Left forelimb (tissue), 1 donor: Measurements from ENCODE around the gene CHST2.

Experiments used
- DNase-seq: peaks from one replicate; pipeline ENCODE4 v3.0.0-alpha.2; 2018; ENCODE audit warnings: low spot score

CHST2 gene

DNA sequence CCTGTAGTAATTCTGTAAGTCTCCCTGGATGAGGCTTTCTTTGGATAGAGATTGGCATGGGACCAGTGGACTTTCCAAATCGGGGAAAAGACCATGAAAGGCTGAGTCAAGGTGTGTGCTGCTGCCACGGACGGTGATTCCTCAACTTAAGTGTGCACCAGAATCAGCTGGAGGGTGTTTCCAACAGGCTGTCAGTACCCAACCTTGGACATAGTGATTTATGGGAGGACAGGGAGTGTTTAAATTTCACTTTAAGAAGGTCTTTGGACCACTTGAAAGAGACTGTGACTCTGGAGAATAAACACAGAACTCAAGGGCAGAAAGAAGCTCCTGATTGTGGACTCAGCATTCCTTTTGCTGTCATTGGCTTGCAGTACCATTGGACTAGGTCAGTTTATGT is 20.4 kb upstream of the CHST2 start:
- no peak for DNase-seq

- no peak for DNase-seq
These were observed 19.9 kb upstream of the CHST2 start for GRCh38 chr3:143099690-143100089.

DNA sequence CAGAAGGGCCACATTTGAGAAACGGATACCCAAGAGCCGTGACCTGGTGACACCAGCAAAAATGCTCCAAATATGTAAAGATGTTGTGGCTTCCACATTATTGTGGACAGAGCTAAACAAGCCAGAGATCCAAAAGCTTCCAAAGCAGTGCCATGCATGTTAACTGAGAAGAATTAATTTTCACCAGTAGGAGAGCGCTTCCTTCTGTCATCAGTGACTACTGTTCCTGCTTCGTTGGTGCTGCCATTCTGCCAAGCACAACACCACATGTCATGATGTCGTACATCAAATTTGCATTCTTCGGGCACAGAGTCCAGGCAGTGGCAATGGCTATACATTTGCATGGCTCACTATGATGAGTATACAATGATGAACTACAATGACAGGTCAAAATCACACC is 19.1 kb upstream of the CHST2 start:
- no peak for DNase-seq

- DNase-seq = no peak
These were observed 17.7 kb upstream of the CHST2 start for GRCh38 chr3:143101792-143102381.

GRCh38 chr3:143103652-143104051 is 15.9 kb upstream of the CHST2 start:
- no peak for DNase-seq

GRCh38 chr3:143105170-143105569 is 14.4 kb upstream of the CHST2 start:
- no peak for DNase-seq

- DNase-seq = no peak
These were observed 9.7 kb upstream of the CHST2 start for GRCh38 chr3:143109861-143110260.

- DNase-seq = no peak
These were observed 9.2 kb upstream of the CHST2 start for GRCh38 chr3:143110371-143110770.

- no peak for DNase-seq
These were observed 952 bp upstream of the CHST2 start for GRCh38 chr3:143118630-143119008.

DNA sequence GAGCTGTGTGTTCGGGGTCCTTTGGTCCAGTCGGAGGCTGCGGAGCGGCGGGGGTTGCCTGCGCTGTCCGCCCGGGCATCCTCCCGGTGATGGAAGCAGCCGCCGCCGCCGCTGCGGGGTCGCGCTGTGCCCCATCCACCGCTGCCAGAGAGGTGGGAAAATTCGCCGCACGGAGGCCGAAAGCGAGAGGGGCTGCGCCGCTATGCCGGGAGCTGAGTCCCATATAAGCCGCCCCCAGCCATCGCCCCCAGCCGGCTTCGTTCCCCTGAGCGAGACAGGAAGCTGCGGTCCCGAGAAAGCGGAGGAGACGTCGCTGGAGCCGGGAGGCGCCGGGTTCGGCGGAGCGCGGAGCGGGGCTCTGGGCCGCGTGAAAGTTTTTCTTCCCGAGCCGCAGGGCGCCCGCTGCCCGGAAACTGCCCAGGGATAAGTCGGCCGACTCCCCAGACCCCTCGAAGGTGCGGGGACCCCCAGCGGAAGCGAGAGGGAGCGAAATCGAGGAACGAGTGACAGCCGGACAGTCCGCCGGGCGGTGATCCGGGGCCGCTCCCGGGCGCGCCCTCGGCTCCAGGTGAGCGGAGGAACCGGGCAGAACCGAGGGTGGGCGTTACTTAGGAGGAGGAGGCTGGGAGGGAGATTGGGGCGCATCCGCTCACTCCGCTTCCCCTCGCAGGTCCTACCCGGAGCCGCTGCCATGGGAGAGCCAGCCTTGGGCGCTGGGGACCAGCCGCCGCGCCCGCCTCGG is 574 bp downstream of the CHST2 start:
- peak; percentile 68 for DNase-seq

DNA sequence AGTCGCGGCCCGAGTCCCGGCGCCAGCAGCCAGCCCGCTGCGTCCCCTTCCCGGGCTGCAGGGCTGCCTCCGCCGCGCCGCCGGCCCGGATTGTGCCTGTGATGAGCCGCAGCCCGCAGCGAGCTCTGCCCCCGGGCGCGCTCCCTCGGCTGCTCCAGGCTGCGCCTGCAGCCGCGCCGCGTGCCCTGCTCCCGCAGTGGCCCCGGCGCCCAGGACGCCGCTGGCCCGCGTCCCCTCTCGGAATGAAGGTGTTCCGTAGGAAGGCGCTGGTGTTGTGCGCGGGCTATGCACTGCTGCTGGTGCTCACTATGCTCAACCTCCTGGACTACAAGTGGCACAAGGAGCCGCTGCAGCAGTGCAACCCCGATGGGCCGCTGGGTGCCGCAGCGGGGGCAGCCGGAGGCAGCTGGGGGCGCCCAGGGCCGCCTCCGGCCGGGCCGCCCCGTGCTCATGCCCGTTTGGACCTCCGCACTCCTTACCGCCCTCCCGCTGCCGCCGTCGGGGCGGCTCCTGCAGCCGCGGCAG is 1.2 kb downstream of the CHST2 start:
- DNase-seq = no peak

DNA sequence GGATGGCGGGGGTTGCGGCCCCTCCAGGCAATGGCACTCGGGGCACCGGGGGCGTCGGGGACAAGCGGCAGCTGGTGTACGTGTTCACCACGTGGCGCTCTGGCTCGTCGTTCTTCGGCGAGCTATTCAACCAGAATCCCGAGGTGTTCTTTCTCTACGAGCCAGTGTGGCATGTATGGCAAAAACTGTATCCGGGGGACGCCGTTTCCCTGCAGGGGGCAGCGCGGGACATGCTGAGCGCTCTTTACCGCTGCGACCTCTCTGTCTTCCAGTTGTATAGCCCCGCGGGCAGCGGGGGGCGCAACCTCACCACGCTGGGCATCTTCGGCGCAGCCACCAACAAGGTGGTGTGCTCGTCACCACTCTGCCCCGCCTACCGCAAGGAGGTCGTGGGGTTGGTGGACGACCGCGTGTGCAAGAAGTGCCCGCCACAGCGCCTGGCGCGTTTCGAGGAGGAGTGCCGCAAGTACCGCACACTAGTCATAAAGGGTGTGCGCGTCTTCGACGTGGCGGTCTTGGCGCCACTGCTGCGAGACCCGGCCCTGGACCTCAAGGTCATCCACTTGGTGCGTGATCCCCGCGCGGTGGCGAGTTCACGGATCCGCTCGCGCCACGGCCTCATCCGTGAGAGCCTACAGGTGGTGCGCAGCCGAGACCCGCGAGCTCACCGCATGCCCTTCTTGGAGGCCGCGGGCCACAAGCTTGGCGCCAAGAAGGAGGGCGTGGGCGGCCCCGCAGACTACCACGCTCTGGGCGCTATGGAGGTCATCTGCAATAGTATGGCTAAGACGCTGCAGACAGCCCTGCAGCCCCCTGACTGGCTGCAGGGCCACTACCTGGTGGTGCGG is 1.9 kb downstream of the CHST2 start:
- DNase-seq = peak; percentile 77

- no peak for DNase-seq
These were observed 2.5 kb downstream of the CHST2 start for GRCh38 chr3:143122089-143122430.

DNA sequence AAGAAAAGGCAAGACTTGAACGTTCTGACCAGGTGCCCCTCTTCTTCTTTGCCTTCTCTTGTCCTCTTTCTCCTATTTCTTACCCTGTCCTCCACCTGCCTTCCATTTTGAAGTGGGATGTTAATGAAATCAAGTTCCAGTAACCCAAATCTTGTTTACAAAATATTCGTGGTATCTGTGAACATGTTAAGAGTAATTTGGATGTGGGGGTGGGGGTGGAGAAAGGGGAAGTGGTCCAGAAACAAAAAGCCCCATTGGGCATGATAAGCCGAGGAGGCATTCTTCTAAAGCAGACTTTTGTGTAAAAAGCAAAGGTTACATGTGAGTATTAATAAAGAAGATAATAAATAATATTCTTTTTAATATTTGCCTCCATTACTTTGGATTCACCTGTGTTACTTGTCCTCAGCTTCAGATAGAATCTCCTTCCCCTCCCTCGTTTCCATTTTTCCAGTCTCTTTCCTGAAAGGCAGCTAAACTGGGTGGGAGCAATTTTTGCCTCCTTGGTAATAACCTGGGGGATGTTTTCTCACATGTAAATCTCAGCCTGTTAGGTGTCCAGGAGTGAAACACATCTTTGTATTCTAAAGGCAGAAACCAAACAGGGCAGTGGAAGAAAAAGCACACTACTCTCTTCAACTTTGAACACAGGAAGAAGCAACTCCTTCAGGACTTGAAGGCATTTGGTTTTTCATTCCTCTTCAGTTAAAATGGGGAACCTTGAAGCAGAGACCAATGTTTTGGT is 3.2 kb downstream of the CHST2 start:
- DNase-seq = no peak

DNA sequence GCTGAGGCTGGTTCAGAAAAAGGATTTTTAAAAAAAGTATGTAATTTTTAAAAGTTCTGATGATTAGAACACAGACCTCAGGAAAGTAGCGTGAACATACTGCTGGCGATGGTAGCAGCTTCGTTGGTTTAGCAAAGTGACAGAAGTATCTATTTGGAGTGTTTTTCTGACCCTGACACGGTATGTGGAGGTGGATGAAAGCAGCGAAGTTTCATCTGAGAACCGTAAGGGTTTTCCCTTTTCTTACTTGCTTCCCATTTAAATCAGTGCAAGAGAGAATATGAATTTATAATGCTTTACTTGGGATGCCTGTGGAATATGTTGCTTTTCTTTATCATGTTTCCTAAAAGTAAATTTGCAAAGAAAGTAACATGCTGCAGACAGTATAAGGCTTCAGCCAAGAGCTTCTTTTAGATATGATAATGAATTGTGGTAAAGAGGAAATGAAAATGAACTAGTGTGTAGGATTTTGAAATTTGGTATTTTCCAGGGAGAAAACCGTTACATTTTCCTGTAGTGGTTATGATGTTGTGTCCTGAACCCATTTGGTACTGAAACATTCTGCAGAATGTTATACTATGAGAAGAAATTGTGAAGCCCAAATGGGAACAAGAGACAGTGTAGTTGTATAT is 3.9 kb downstream of the CHST2 start:
- DNase-seq = no peak

DNA sequence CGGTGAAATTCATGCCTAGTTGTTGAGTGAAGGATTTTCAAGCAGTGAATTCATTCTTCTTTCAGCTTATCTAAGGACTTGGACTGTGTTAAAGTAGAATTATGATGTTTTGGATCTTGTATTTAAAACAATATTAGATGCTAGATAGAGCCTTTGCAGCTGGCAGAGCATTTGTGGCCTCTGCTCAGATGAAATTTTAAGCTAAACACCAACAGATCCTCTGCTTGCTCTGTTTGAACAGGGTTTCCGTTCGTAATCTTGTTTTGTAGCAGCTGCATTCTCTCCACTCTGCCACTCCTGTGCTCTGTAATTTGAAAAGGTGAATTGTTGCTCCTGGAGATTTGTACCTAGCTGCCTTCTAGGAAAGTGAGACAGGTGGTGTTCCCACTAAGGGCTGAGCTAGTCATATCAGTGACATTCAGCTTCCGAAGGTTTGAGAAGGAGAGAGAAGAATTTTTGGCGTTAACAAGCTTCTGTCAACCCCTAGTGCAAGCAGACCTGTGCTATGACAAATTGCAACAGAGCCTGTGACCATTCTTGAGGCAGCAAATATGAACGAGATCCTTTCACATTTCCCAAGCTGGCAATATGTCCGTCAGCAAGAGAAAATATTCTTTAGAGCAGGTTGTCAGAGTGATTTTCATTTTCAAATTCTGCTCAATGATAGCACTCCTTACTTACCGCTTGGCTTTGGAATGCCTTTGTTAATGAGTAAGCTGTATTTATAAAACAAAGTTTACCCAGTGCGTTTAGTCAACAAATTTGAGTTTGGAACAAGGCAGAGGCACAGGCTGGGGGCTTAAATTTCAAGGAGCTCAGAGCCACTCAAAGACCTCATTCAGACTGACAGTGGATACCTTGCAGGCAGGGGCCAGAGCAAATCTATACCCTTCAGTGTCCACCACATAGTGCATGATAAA is 5.3 kb downstream of the CHST2 start:
- DNase-seq = no peak

GRCh38 chr3:143127801-143128200 is 8.2 kb downstream of the CHST2 start:
- DNase-seq = no peak

- DNase-seq = no peak
These were observed 8.8 kb downstream of the CHST2 start for GRCh38 chr3:143128227-143128955.

GRCh38 chr3:143132246-143132980 is 12.8 kb downstream of the CHST2 start:
- no peak for DNase-seq
